Vagina (tissue), 2 donors: ENCODE data around the gene CNFN. TPM values are rescaled to one million over a fixed set of nuclear protein-coding genes. Genes with fewer than 3 reads are reported as not detected.

Source experiments
- DNase-seq, 2 donors: peaks; one replicate each; pipeline ENCODE4 v3.0.0-alpha.2; 2017; ENCODE audit errors: extremely low spot score in 2 of 2
- H3K27ac ChIP-seq: fragments of 200-600 bp; sonication (generic); one replicate; pipeline ENCODE4 v1.5.1; 2019
- H3K27me3 ChIP-seq: fragments of 200-600 bp; sonication (generic); one replicate; pipeline ENCODE4 v1.5.1; 2019
- H3K36me3 ChIP-seq, 2 donors: fragments of 200-600 bp; sonication (generic); one replicate each; pipeline ENCODE4 v1.5.1; 2017 to 2019
- H3K4me1 ChIP-seq: fragments of 200-600 bp; sonication (generic); one replicate; pipeline ENCODE4 v1.5.1; 2019
- H3K4me3 ChIP-seq, 2 donors: fragments of 200-600 bp; sonication (generic); 1 replicate in 1 of 2; 2 replicates in 1 of 2; pipeline ENCODE4 v1.5.1; 2016 to 2019
- H3K9me3 ChIP-seq: fragments of 200-600 bp; sonication (generic); one replicate; pipeline ENCODE4 v1.5.1; 2019
- CTCF ChIP-seq, 3 experiments: fragments of 450-650 bp in 2 of 3; fragments of 200-600 bp in 1 of 3; sonication (generic) in 1 of 3; IDR thresholded peaks; one replicate each; pipeline ENCODE4 v1.5.1; 2017 to 2019; ENCODE audit warnings: antibody characterized with exemption in 3 of 3, mild to moderate bottlenecking in 2 of 3, moderate library complexity in 2 of 3
- POLR2A ChIP-seq, 2 donors: fragments of 450-650 bp; IDR thresholded peaks; one replicate each; pipeline ENCODE4 v1.6.1; 2017; ENCODE audit warnings: antibody characterized with exemption in 2 of 2, mild to moderate bottlenecking in 2 of 2, moderate library complexity in 2 of 2
- POLR2AphosphoS5 ChIP-seq, 2 donors: sonication (generic); formaldehyde crosslinking; IDR thresholded peaks; one replicate each; pipeline ENCODE4 v1.9.0; 2017; ENCODE audit warnings: antibody characterized with exemption in 2 of 2, mild to moderate bottlenecking in 2 of 2, low read depth in 1 of 2; ENCODE audit not compliant: insufficient read depth in 1 of 2
- intact Hi-C: fragments of 100-400 bp; cut with DNase I; formaldehyde crosslinking; loops from one replicate; pipeline ENCODE4 v1.15.1; 2023
- total RNA-seq: library from RNA; depleted of rRNA; stranded (reverse); fragments of >200 nt; gene quantifications from one replicate; pipeline ENCODE4 v1.2.3, GENCODE V29; 2016

CNFN gene
- total RNA-seq, 1 donor from 2014 or later, result 106 TPM

- TF ChIP-seq CTCF (IDR thresholded peaks at IDR 0.05) (no peak), POLR2A (IDR thresholded peaks at IDR 0.05) (no peak), POLR2AphosphoS5 (IDR thresholded peaks at IDR 0.05; ENCODE audit: insufficient read depth in 1 of 2, low read depth in 1 of 2) (no peak)
- Histone ChIP-seq H3K4me1 (peaks cover 42% of the 10 kb centered on the region), H3K36me3 (no peaks in the 10 kb centered on the region), H3K27me3 (no peaks in the 10 kb centered on the region), H3K4me3 (peak overlapping the region; percentile 50 to 58), H3K27ac (peak overlapping the region; percentile 89), H3K9me3 (no peaks in the 10 kb centered on the region)
- no peak for DNase-seq
- intact Hi-C loops, result loop anchor here (5.0 kb wide), 1 partner anchor 70 kb away; the partner anchor contains the start of gene MEGF8
These were observed 7.4 kb upstream of the CNFN start for GRCh38 chr19:42397263-42398166.

- Histone ChIP-seq H3K9me3 (no peaks in the 10 kb centered on the region), H3K4me3 (peak overlapping the region; percentile 50 to 58), H3K27me3 (no peaks in the 10 kb centered on the region), H3K36me3 (no peaks in the 10 kb centered on the region), H3K27ac (peak overlapping the region; percentile 89), H3K4me1 (peaks cover 33% of the 10 kb centered on the region)
- intact Hi-C loops, result loop anchor here (5.0 kb wide), 1 partner anchor 69 kb away; the partner anchor contains the start of gene MEGF8
- peak in 1 of 2 donors; percentile 99 for DNase-seq
- TF ChIP-seq CTCF (IDR thresholded peaks at IDR 0.05) (no peak), POLR2AphosphoS5 (IDR thresholded peaks at IDR 0.05; ENCODE audit: insufficient read depth in 1 of 2, low read depth in 1 of 2) (peak; percentile 89 to 97), POLR2A (IDR thresholded peaks at IDR 0.05) (peak in 1 of 2 donors; percentile 75)
These were observed 6.5 kb upstream of the CNFN start for GRCh38 chr19:42396381-42397262.

- intact Hi-C loops, result loop anchor here (5.0 kb wide), 1 partner anchor 67 kb away; the partner anchor contains the start of gene MEGF8
- DNase-seq, result no peak
- peaks cover 21% of the 10 kb centered on the region for H3K4me1 ChIP-seq
- no peaks in the 10 kb centered on the region for H3K27me3 ChIP-seq
- no peak for TF ChIP-seq CTCF (IDR thresholded peaks at IDR 0.05)
- no peak for TF ChIP-seq POLR2AphosphoS5 (IDR thresholded peaks at IDR 0.05; ENCODE audit: insufficient read depth in 1 of 2, low read depth in 1 of 2)
- TF ChIP-seq POLR2A (IDR thresholded peaks at IDR 0.05), result no peak
- H3K27ac ChIP-seq, result no peak overlapping the region
- no peak overlapping the region for H3K4me3 ChIP-seq
- H3K9me3 ChIP-seq, result no peaks in the 10 kb centered on the region
- H3K36me3 ChIP-seq, result no peaks in the 10 kb centered on the region
These were observed 4.7 kb upstream of the CNFN start for GRCh38 chr19:42394751-42395150.

GRCh38 chr19:42392165-42392564 lies 2.1 kb upstream of the CNFN start:
- TF ChIP-seq POLR2AphosphoS5 (IDR thresholded peaks at IDR 0.05; ENCODE audit: insufficient read depth in 1 of 2, low read depth in 1 of 2), result no peak
- no peak for TF ChIP-seq POLR2A (IDR thresholded peaks at IDR 0.05)
- TF ChIP-seq CTCF (IDR thresholded peaks at IDR 0.05), result no peak
- no peak for DNase-seq

More at GRCh38 chr19:42392165-42392564, 2.1 kb upstream of the CNFN start:
- H3K4me3 ChIP-seq, result no peak overlapping the region
- H3K27me3 ChIP-seq, result no peaks in the 10 kb centered on the region
- intact Hi-C loops, result no loop called here
- no peak overlapping the region for H3K27ac ChIP-seq
- H3K4me1 ChIP-seq, result peaks cover 14% of the 10 kb centered on the region
- no peaks in the 10 kb centered on the region for H3K36me3 ChIP-seq
- no peaks in the 10 kb centered on the region for H3K9me3 ChIP-seq
